Activated B cell treated with CpG ODN at 0.5 μM for 24 hours (primary cell): ENCODE results near the gene TBL1X. TPM values are rescaled to one million over a fixed set of nuclear protein-coding genes. Genes with fewer than 3 reads are reported as not detected.

Experiments
- ATAC-seq: fragments of 200-7000 bp; cut with Tn5 transposase; one replicate; pipeline ENCODE4 v1.10.0; 2021; ENCODE audit warnings: low read depth, mild to moderate bottlenecking, moderate library complexity
- CTCF ChIA-PET: fragments of 350-600 bp; sonication (Branson Sonifier 250); formaldehyde crosslinking; loops from one replicate; lab custom pipeline; 2021; ENCODE audit warnings: antibody characterized with exemption; lab: Charles Lee
- POLR2A ChIA-PET: fragments of 350-600 bp; sonication (Branson Sonifier 250); formaldehyde crosslinking; loops from one replicate; lab custom pipeline; 2021; ENCODE audit warnings: antibody characterized with exemption; lab: Charles Lee
- DNase-seq: peaks from one replicate; pipeline ENCODE4 v3.0.0; 2022
- H3K27ac Mint-ChIP-seq: one replicate; pipeline ENCODE4 v1.8.0; 2020; ENCODE audit warnings: mixed read lengths
- H3K27me3 Mint-ChIP-seq: one replicate; pipeline ENCODE4 v1.8.0; 2021; ENCODE audit warnings: mixed read lengths
- H3K36me3 Mint-ChIP-seq: one replicate; pipeline ENCODE4 v1.8.0; 2021; ENCODE audit warnings: low read depth, mixed read lengths
- H3K4me1 Mint-ChIP-seq: one replicate; pipeline ENCODE4 v1.8.0; 2021; ENCODE audit warnings: mixed read lengths
- H3K4me3 Mint-ChIP-seq: one replicate; pipeline ENCODE4 v1.8.0; 2020; ENCODE audit warnings: mild to moderate bottlenecking, mixed read lengths
- H3K9me3 Mint-ChIP-seq: one replicate; pipeline ENCODE4 v1.8.0; 2020; ENCODE audit warnings: mixed read lengths
- intact Hi-C: fragments of 100-400 bp; cut with micrococcal nuclease; formaldehyde crosslinking; loops from one replicate; pipeline ENCODE4 v1.15.1; 2024
- total RNA-seq: library from RNA; stranded (reverse); gene quantifications from 2 replicates; pipeline ENCODE4 v1.2.3, GENCODE V29; 2022
- TF ChIP-seq, protein P1 (sequence below): fragments of 200-600 bp; IDR thresholded peaks from one replicate; pipeline ENCODE4 v1.8.0; 2022; ENCODE audit warnings: antibody characterized with exemption, mild to moderate bottlenecking

TBL1X gene
- total RNA-seq, 1 donor from 2014 or later: 38.5 TPM

DNA sequence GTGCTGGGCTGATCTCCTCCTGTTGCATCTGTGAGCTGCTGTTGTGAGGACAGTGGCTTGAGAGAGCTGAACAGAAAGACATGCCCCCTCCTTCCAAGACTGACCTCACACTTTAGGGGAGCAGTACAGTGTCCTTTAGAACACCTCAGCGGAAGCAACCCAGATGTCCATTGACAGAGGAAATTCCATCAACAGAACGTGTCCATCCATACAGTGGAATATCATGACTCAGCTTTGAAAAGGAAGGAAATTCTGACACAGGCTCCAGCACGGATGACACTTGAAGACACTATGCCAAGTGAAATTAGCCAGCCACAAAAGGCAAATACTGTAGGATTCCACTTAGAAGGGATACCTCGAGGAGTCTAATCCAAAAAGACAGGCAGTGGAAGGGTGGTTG lies 197.3 kb downstream of the TBL1X start:
- peaks cover 3% of the 10 kb centered on the region for H3K9me3 Mint-ChIP-seq
- CTCF ChIA-PET: no interaction called here

DNA sequence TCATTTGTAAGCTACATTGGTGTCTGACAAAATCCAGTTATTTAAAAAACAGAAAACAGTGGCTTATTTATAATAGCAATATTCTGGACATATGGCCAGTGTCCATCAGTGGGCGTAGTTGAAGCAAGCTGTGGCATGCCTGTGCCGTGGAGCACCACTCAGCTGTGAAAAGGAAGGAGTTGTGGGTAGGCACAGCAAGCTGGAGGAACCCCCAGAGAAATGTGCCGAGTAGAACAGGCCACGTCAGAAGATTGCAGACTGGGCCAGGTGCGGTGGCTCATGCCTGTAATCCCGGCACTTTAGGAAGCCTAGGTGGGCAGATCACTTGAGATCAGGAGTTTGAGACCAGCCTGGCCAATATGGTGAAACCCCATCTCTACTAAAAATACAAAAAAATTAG lies 198.4 kb downstream of the TBL1X start:
- Mint-ChIP-seq H3K27ac (no peak overlapping the region), H3K36me3 (peaks cover 29% of the 10 kb centered on the region), H3K9me3 (peaks cover under 1% of the 10 kb centered on the region), H3K4me3 (no peak overlapping the region), H3K4me1 (peaks cover 7% of the 10 kb centered on the region), H3K27me3 (no peaks in the 10 kb centered on the region)
- intact Hi-C loops: no loop called here
- DNase-seq (no peak), ATAC-seq (no peak)
- ChIA-PET CTCF (no interaction called here), POLR2A (no interaction called here)
- TF ChIP-seq, protein P1, sequence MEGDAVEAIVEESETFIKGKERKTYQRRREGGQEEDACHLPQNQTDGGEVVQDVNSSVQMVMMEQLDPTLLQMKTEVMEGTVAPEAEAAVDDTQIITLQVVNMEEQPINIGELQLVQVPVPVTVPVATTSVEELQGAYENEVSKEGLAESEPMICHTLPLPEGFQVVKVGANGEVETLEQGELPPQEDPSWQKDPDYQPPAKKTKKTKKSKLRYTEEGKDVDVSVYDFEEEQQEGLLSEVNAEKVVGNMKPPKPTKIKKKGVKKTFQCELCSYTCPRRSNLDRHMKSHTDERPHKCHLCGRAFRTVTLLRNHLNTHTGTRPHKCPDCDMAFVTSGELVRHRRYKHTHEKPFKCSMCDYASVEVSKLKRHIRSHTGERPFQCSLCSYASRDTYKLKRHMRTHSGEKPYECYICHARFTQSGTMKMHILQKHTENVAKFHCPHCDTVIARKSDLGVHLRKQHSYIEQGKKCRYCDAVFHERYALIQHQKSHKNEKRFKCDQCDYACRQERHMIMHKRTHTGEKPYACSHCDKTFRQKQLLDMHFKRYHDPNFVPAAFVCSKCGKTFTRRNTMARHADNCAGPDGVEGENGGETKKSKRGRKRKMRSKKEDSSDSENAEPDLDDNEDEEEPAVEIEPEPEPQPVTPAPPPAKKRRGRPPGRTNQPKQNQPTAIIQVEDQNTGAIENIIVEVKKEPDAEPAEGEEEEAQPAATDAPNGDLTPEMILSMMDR: no peak

More for the DNA sequence above, 197.3 kb downstream of the TBL1X start:
- no peaks in the 10 kb centered on the region for H3K27me3 Mint-ChIP-seq
- no peak overlapping the region for H3K27ac Mint-ChIP-seq
- ATAC-seq (no peak), DNase-seq (no peak)
- POLR2A ChIA-PET: no interaction called here
- peaks cover 34% of the 10 kb centered on the region for H3K36me3 Mint-ChIP-seq
- intact Hi-C loops: no loop called here
- TF ChIP-seq, protein P1: no peak
- H3K4me3 Mint-ChIP-seq: no peak overlapping the region
- peaks cover 13% of the 10 kb centered on the region for H3K4me1 Mint-ChIP-seq

GRCh38 chrX:9664224-9664623 lies 199.4 kb downstream of the TBL1X start:
- Mint-ChIP-seq H3K4me3 (no peak overlapping the region), H3K4me1 (peaks cover 9% of the 10 kb centered on the region), H3K9me3 (no peaks in the 10 kb centered on the region), H3K27me3 (no peaks in the 10 kb centered on the region), H3K36me3 (peaks cover 21% of the 10 kb centered on the region), H3K27ac (no peak overlapping the region)
- ATAC-seq (no peak), DNase-seq (no peak)
- CTCF ChIA-PET: no interaction called here
- intact Hi-C loops: no loop called here
- POLR2A ChIA-PET: no interaction called here
- TF ChIP-seq, protein P1: no peak

GRCh38 chrX:9665113-9665512 lies 200.3 kb downstream of the TBL1X start:
- CTCF ChIA-PET: no interaction called here
- Mint-ChIP-seq H3K27me3 (no peaks in the 10 kb centered on the region), H3K4me3 (no peak overlapping the region), H3K4me1 (peaks cover 9% of the 10 kb centered on the region), H3K9me3 (no peaks in the 10 kb centered on the region), H3K27ac (no peak overlapping the region), H3K36me3 (peaks cover 14% of the 10 kb centered on the region)
- POLR2A ChIA-PET: no interaction called here
- intact Hi-C loops: no loop called here
- DNase-seq: no peak
- no peak for ATAC-seq
- TF ChIP-seq, protein P1: no peak

GRCh38 chrX:9668537-9668936 lies 203.7 kb downstream of the TBL1X start:
- ATAC-seq (no peak), DNase-seq (no peak)
- CTCF ChIA-PET: no interaction called here
- TF ChIP-seq, protein P1: no peak
- Mint-ChIP-seq H3K4me3 (no peak overlapping the region), H3K27me3 (no peaks in the 10 kb centered on the region), H3K4me1 (peaks cover 34% of the 10 kb centered on the region), H3K27ac (no peak overlapping the region), H3K36me3 (peaks cover 18% of the 10 kb centered on the region), H3K9me3 (no peaks in the 10 kb centered on the region)
- intact Hi-C loops: loop anchor here (1.0 kb wide), 1 partner anchor 12 kb away; no protein-coding TSS in a partner anchor
- POLR2A ChIA-PET: interaction anchor here (0.7 kb wide), 1 partner anchor 392 kb away, joined by 4 read pairs; no protein-coding TSS in a partner anchor
